GM18909 (cell line): ENCODE measurements around the gene LYZL6.
"Not testable (repeated sequence)": the region's sequence is repeated elsewhere in the genome, so short reads cannot be mapped to it uniquely, and the experiment has no call there.

Source experiments
- ATAC-seq: cut with Tn5 transposase; IDR thresholded peaks from one replicate; pipeline ENCODE4 v1.9.1; 2021; ENCODE audit warnings: mild to moderate bottlenecking; ENCODE audit not compliant: unreplicated experiment, poor library complexity

LYZL6 gene

GRCh38 chr17:35912339-35912912 is 31.1 kb downstream of the LYZL6 start:
- ATAC-seq, result no peak

GRCh38 chr17:35909408-35909807 is 34.1 kb downstream of the LYZL6 start:
- ATAC-seq, result no peak

- ATAC-seq, result no peak
These were observed 35.8 kb downstream of the LYZL6 start for GRCh38 chr17:35907691-35908090.

GRCh38 chr17:35906926-35907637 is 36.4 kb downstream of the LYZL6 start:
- no peak for ATAC-seq

- ATAC-seq, result no peak
These were observed 37.2 kb downstream of the LYZL6 start for GRCh38 chr17:35906191-35906925.

GRCh38 chr17:35903451-35903850 is 40.1 kb downstream of the LYZL6 start:
- no peak for ATAC-seq

- no peak for ATAC-seq
These were observed 41.8 kb downstream of the LYZL6 start for GRCh38 chr17:35901631-35902175.

GRCh38 chr17:35900708-35901480 is 42.6 kb downstream of the LYZL6 start:
- no peak for ATAC-seq

- ATAC-seq, result no peak
These were observed 43.2 kb downstream of the LYZL6 start for GRCh38 chr17:35900280-35900679.

- no peak for ATAC-seq
These were observed 45.0 kb downstream of the LYZL6 start for GRCh38 chr17:35898283-35899070.

GRCh38 chr17:35897772-35898171 is 45.7 kb downstream of the LYZL6 start:
- ATAC-seq, result not testable (repeated sequence)

GRCh38 chr17:35895636-35896587 is 47.6 kb downstream of the LYZL6 start:
- ATAC-seq, result peak; percentile 56

- no peak for ATAC-seq
These were observed 49.3 kb downstream of the LYZL6 start for GRCh38 chr17:35894206-35894605.

- no peak for ATAC-seq
These were observed 49.8 kb downstream of the LYZL6 start for GRCh38 chr17:35893751-35894150.

- ATAC-seq, result no peak
These were observed 51.1 kb downstream of the LYZL6 start for GRCh38 chr17:35892091-35893035.

- no peak for ATAC-seq
These were observed 52.2 kb downstream of the LYZL6 start for GRCh38 chr17:35891269-35891668.

GRCh38 chr17:35890774-35891155 is 52.7 kb downstream of the LYZL6 start:
- ATAC-seq, result no peak
